GM18526 (cell line): ENCODE measurements around the gene OR4C11.

Experiments used
- POLR2A ChIP-seq: IDR thresholded peaks from 3 replicates; pipeline ENCODE4 v1.6.1; 2011; ENCODE audit not compliant: insufficient read length; ENCODE audit errors: extremely low read depth

Gene OR4C11

GRCh38 chr11:55607545-55607944, at the start of gene OR4C11:
Gene OR4C11 (minus strand): TSS chr11:55607645. CDS start chr11:55604373, 3,272 bp downstream.
- no peak for TF ChIP-seq POLR2A

GRCh38 chr11:55655096-55655495, 47.7 kb upstream of the OR4C11 start:
- no peak for TF ChIP-seq POLR2A

- TF ChIP-seq POLR2A = no peak
Observed at GRCh38 chr11:55652560-55652959, 45.1 kb upstream of the OR4C11 start.

GRCh38 chr11:55648027-55648426, 40.6 kb upstream of the OR4C11 start, which contains the start of gene OR4S2:
Gene OR4S2 (plus strand): TSS chr11:55648327. CDS start chr11:55650904, 2,577 bp downstream.
- TF ChIP-seq POLR2A = no peak

GRCh38 chr11:55634813-55635212, 27.4 kb upstream of the OR4C11 start, which contains the start of gene OR4P4:
Gene OR4P4 (plus strand): TSS chr11:55635113.
- TF ChIP-seq POLR2A = no peak

GRCh38 chr11:55624531-55624930, 17.1 kb upstream of the OR4C11 start:
- TF ChIP-seq POLR2A = no peak

GRCh38 chr11:55572548-55572947, 34.9 kb downstream of the OR4C11 start:
- no peak for TF ChIP-seq POLR2A

- no peak for TF ChIP-seq POLR2A
Observed at GRCh38 chr11:55571828-55572227, 35.6 kb downstream of the OR4C11 start, which contains the start of gene OR4C16. Gene OR4C16 (plus strand): TSS chr11:55572128. CDS start chr11:55572128, 0 bp downstream.

GRCh38 chr11:55554169-55554568, 53.3 kb downstream of the OR4C11 start, which contains the start of gene OR4C15:
Gene OR4C15 (plus strand): TSS chr11:55554469. CDS start chr11:55554469, 0 bp downstream.
- TF ChIP-seq POLR2A = no peak
